Astrocyte of the hippocampus (primary cell): Measurements from ENCODE around the gene SRGAP2.
A peak's percentile ranks its signal among the peaks of the same experiment; 100 is the strongest.
"Not testable (repeated sequence)": the region's sequence is repeated elsewhere in the genome, so short reads cannot be mapped to it uniquely, and the experiment has no call there.

Experiments
- DNase-seq: peaks from one replicate; pipeline ENCODE4 v3.0.0; 2011; ENCODE audit warnings: low read depth, low spot score

Gene SRGAP2

GRCh38 chr1:206203364-206204158, at the start of gene SRGAP2:
TSS of gene SRGAP2 (plus strand) at chr1:206203541. CDS start at chr1:206205971, 2,430 bp downstream.
- peak; percentile 74 for DNase-seq

DNA sequence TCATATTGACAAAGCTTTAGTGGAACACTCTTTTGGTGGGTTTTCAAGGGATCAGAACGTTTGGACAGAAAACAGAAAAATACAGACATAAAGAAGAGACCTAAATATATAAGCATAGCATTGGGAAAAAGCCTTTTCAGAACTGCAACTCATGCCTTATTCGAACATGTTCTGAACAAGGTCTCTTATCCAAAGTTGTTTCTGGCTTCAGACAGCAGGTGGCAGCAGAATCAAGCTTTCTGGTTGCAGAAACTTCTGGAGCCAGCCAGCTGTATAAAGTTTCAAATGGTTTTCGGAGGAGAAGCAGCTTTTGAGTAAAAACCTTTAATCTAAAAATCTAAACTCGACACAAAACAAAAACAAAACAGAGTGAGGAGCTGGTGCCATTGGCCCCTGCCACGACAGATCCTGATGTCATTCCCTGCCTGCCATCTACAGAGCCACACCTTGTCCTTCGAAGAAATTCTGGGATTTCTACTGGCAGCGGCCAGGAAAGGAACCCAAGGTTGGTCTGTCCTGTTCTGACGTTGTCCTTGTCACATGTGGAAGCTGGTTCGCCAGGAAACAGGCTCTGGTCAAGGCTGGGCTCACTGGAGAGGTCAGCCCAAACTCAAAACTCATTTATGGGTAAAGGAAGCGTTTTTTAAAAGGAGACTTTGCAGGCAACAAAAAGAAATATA, 35.9 kb upstream of the SRGAP2 start:
- DNase-seq = not testable (repeated sequence)

GRCh38 chr1:206169794-206170193, 33.5 kb upstream of the SRGAP2 start:
- not testable (repeated sequence) for DNase-seq

DNA sequence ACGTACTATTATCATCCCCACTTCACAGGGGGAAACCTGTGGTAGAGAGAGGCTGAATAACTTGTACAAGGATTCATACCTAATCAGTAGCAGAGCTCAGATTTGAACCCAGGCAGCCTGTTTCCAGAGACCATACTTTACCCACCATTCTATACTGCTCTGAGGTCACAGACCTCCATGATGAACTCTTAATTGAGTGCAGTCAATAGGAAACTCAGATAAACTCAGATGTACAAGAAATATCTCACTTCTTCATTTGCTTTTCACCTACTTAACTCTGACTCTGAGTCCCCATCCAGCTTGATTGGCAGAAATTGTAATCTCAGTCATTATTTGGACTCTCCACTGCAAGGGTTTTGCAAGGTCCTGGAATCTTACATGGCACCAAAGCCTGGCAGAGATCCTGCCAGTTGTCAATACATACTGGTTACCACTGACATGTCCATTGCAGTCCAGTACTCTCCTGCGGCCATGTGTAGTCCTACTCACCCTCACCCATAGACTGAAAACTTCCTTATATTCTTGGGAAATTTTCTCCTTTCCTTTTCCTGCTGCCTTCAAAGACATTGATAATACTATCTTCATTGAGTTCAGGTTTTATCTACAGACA, 30.1 kb upstream of the SRGAP2 start:
- not testable (repeated sequence) for DNase-seq

DNA sequence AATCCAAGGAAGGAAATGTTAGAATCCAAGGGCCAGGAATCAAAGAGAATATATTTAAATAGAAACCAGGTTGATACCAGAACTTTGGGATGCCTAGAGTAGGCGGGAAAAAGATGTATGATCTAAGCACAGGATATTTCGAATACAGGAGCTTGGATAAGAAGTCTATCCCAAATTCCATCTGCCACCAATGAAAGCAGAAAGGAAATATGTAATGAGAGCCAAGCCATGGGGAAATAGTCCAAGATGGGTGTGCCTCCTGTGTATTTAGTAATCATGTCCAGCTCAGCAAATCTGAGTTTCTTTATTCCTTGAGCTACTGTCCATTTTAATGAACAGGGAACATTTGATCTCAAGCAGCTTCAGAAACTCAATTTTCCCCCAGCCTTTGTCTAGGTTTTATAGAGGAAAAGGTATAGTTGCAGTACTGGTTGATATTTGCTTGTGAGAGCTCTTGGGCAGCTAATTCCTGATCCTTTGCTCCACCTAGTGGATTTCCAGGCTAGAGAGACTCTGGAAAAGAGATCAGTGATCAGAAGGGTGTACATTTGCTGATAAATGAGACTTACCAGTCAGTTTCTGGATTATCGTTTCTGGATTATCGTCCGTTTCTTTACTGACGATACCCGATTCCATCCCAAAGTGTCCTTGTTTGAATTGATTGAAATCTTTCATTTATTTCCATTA, 29.0 kb upstream of the SRGAP2 start:
- DNase-seq = peak; percentile 28

GRCh38 chr1:206175459-206176113, 27.8 kb upstream of the SRGAP2 start:
- not testable (repeated sequence) for DNase-seq

DNA sequence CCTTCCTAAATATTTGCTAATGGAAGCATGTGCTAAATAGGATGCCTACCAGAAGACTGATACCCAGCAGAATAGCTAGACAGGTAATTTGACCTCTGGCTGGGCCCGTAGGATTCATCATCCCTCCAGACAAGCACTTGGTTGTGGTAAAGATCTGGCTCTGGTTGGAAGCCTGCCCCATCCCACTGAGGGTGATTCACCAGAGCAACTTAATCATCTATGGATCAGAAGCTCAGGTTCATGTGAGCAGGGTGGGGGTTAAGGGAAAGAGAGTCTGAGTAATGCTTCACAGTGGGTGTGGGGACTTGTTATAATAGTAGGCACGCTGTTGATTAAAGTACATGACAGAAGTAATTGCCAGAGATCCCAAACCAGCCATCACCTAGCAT, 27.2 kb upstream of the SRGAP2 start:
- not testable (repeated sequence) for DNase-seq

- DNase-seq = peak; percentile 10
These were observed 25.0 kb upstream of the SRGAP2 start for GRCh38 chr1:206178061-206178989.

DNA sequence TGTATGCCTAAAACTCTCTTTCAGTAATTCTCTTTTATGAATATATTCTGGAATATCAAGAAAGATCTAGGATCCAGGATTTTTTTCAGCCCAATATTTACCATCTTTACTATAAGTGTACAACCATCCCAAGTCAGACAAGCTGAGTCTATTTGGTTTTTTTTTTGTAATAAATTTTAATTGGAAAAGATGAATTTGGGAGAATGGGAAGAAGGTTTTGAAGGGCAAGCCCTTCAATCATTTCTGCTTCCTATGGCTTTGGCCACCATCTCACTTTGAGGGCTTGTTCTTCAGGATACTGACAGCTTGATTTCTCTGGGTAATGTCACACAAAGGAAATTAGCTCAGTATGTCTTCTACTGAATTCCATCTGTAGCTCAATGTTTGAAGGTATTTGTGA, 23.7 kb upstream of the SRGAP2 start:
- DNase-seq = not testable (repeated sequence)

- peak; percentile 31 for DNase-seq
These were observed 20.7 kb upstream of the SRGAP2 start for GRCh38 chr1:206182368-206183317.

DNA sequence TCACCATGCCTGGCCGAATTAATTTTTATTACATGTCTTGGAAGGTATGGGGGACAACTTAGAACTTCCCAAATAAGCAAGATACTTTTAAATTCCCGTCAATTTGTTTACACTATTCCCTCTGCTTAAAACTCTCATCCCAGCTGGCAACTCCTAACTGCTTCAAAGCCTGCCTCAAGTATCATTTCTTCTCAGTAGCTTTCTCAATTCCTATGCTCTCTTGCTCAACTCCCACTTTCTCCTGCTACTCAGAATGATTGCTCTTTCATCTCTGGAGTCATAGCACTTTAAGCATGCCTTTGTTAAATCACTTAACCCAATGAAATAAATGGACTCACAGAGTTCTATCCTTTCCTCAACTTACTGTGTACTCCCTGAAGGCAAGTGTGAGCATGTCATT, 19.6 kb upstream of the SRGAP2 start:
- not testable (repeated sequence) for DNase-seq

DNA sequence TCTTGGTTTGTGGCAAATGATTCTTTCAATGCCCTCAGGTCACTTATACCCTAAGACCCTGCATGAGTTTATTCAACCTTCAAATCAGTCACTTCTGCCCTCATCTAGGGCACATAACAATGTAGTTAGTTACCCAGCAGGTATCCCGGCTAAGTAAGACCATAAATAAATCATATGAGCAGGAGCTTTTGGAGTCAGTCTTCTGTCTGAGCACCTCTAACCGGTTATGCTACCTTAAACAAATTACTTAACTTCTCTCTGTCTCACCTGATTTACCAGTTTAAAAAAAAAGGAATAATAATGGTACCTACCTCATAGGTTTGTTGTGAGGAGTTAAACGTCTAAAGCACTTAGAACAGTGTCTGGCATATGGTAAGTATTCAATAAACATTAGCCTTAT, 17.6 kb upstream of the SRGAP2 start:
- DNase-seq = not testable (repeated sequence)

DNA sequence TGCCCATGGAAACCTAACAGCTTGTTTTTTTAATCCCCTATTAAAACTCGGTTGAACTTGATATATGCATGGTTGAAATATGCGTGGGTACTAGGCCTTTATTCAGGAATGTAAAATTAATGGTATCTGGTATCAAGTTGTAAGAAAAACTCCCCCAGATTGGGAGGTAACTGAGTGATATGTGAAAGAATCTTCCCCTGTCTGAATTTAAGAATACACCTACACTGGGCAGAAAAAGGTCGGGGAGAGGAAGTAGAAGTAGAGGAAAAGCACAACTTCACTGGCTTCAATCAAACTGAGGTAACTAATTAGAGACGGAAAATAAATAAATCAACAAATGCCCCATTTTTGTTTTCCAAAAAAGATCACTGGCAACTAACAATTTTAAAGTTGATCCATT, 16.5 kb upstream of the SRGAP2 start:
- not testable (repeated sequence) for DNase-seq

GRCh38 chr1:206195182-206195581, 8.2 kb upstream of the SRGAP2 start:
- not testable (repeated sequence) for DNase-seq

GRCh38 chr1:206196748-206197424, 6.5 kb upstream of the SRGAP2 start:
- DNase-seq = not testable (repeated sequence)

DNA sequence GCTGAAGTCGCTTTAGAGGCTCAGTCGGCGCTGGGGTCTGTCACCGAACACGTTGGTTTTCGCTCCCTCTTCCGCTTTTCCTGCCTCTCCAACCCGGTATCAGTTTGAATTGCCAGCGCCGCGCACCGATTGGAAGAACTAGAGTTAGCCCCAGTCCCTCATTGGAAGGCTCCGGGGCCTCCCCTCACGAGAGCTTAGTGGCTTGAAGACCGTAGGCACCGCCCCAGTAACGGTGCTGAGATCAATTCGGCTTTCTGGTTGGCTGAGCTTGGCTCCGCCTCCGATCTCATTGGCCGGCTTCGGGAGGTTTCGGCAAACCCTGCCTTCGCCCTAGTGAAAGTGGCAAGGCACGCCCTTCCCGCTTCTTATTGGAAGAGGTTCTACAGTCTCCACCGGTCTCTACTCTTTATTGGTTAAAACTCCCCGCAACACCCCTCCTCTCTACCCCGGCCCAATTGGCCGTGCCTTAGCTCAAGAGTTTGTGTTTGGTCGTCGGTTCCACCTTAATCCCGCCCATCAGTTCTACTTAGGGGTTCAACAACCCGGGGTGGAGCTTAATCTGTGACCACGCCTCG, 465 bp upstream of the SRGAP2 start, which contains the start of gene FAM72A:
Gene FAM72A, minus strand, starts transcription at position 51 of the 575 bp plus-strand sequence. CDS start 814 bp downstream, outside the sequence.
- peak; percentile 99 for DNase-seq

GRCh38 chr1:206204159-206204511, 794 bp downstream of the SRGAP2 start:
- DNase-seq = not testable (repeated sequence)

GRCh38 chr1:206204871-206205270, 1.5 kb downstream of the SRGAP2 start:
- DNase-seq = peak; percentile 27
